A549 (cell line): Measurements from ENCODE around the gene MRPS22. TPM values are rescaled to one million over a fixed set of nuclear protein-coding genes. Genes with fewer than 3 reads are reported as not detected.

Source experiments
- ATAC-seq, 2 experiments: fragments of 200-7000 bp in 1 of 2; fragments of >200 bp in 1 of 2; cut with Nextera tagmentation in 1 of 2; cut with Tn5 transposase in 1 of 2; 3 replicates each; pipeline versions ENCODE4 v1.8.0 to v1.9.1; 2018 to 2020; ENCODE audit warnings: mild to moderate bottlenecking in 1 of 2, moderate library complexity in 1 of 2
- CTCF ChIA-PET: fragments of 300-600 bp; sonication (Branson Sonifier 250); formaldehyde crosslinking; extraction: SDS; loops from one replicate; lab custom pipeline; 2021; ENCODE audit warnings: antibody characterized with exemption, inconsistent platforms; lab: Yijun Ruan, JAX
- POLR2A ChIA-PET: fragments of 350-600 bp; formaldehyde crosslinking; extraction: SDS; loops from one replicate; lab custom pipeline; 2021; ENCODE audit warnings: antibody characterized with exemption, inconsistent platforms; lab: Yijun Ruan, JAX
- DNase-seq, 2 experiments: peaks; one replicate each; pipeline versions ENCODE4 v3.0.0 to v3.0.0-alpha.2; 2011 to 2016; ENCODE audit warnings: low read depth in 1 of 2, low spot score in 1 of 2
- FAIRE-seq: peaks from 2 replicates; lab custom pipeline; 2011; peaks lifted over from hg19 to GRCh38; lab: Jason Lieb, UNC
- H3K27ac ChIP-seq, 2 experiments: fragments of >200 bp; sonication (Bioruptor Twin); formaldehyde crosslinking; 3 replicates each; pipeline ENCODE4 v1.5.1; 2016 to 2017
- H3K4me1 ChIP-seq: fragments of >200 bp; sonication (Bioruptor Twin); formaldehyde crosslinking; 3 replicates; pipeline ENCODE4 v1.6.1; 2016
- H3K4me2 ChIP-seq: fragments of >200 bp; sonication (Bioruptor Twin); formaldehyde crosslinking; 3 replicates; pipeline ENCODE4 v1.6.1; 2016
- H3K4me3 ChIP-seq: fragments of >200 bp; sonication (Bioruptor Twin); formaldehyde crosslinking; 3 replicates; pipeline ENCODE4 v1.5.1; 2016
- H3K9me3 ChIP-seq: fragments of >200 bp; sonication (Bioruptor Twin); formaldehyde crosslinking; 3 replicates; pipeline ENCODE4 v1.6.1; 2016
- BHLHE40 ChIP-seq: IDR thresholded peaks from 2 replicates; pipeline ENCODE4 v1.6.1; 2012; ENCODE audit warnings: low read depth, low read length, inconsistent platforms
- CBX8 ChIP-seq: fragments of 200-600 bp; sonication (generic); IDR thresholded peaks from 2 replicates; pipeline ENCODE4 v1.6.1; 2016
- CEBPB ChIP-seq, 2 experiments: fragments of >200 bp in 1 of 2; sonication (Bioruptor Twin) in 1 of 2; formaldehyde crosslinking in 1 of 2; IDR thresholded peaks; 2 replicates each; pipeline ENCODE4 v1.6.1; 2012 to 2016
- EHF ChIP-seq: fragments of 250-450 bp; sonication (Bioruptor Pico); IDR thresholded peaks from 2 replicates; pipeline ENCODE4 v1.5.0; 2020; ENCODE audit warnings: mild to moderate bottlenecking
- EHMT2 ChIP-seq: fragments of 200-600 bp; sonication (generic); IDR thresholded peaks from 2 replicates; pipeline ENCODE4 v1.6.1; 2016; ENCODE audit warnings: antibody characterized with exemption, low read depth, mild to moderate bottlenecking, moderate library complexity
- ESRRA ChIP-seq: fragments of 150-350 bp; IDR thresholded peaks from 2 replicates; pipeline ENCODE4 v1.6.1; 2014; ENCODE audit warnings: mild to moderate bottlenecking, low read length, borderline replicate concordance
- FOXS1 ChIP-seq: fragments of 250-450 bp; sonication (Bioruptor Pico); IDR thresholded peaks from 2 replicates; pipeline ENCODE4 v1.5.0; 2020; ENCODE audit warnings: mild to moderate bottlenecking, moderate library complexity
- HDAC2 ChIP-seq: fragments of 200-600 bp; sonication (generic); IDR thresholded peaks from 2 replicates; pipeline ENCODE4 v1.6.1; 2016
- HOXB13 ChIP-seq: fragments of 250-450 bp; sonication (Bioruptor Pico); IDR thresholded peaks from 2 replicates; pipeline ENCODE4 v1.5.0; 2020; ENCODE audit warnings: low read depth, mild to moderate bottlenecking, moderate library complexity
- HOXB5 ChIP-seq: fragments of 250-450 bp; sonication (Bioruptor Pico); IDR thresholded peaks from 2 replicates; pipeline ENCODE4 v1.5.0; 2020; ENCODE audit warnings: mild to moderate bottlenecking, moderate library complexity
- NR3C1 ChIP-seq: fragments of >200 bp; sonication (Bioruptor Twin); formaldehyde crosslinking; IDR thresholded peaks from 3 replicates; pipeline ENCODE4 v1.6.1; 2017
- PHF8 ChIP-seq: fragments of 200-600 bp; sonication (generic); IDR thresholded peaks from 2 replicates; pipeline ENCODE4 v1.6.1; 2016; ENCODE audit warnings: low read depth, mild to moderate bottlenecking, antibody characterized with exemption, moderate library complexity, borderline replicate concordance
- RFX5 ChIP-seq: fragments of 450-650 bp; IDR thresholded peaks from 2 replicates; pipeline ENCODE4 v1.7.1; 2014; ENCODE audit warnings: antibody characterized with exemption, mild to moderate bottlenecking, moderate library complexity
- SMC3 ChIP-seq: fragments of >200 bp; sonication (Bioruptor Twin); formaldehyde crosslinking; IDR thresholded peaks from 3 replicates; pipeline ENCODE4 v1.6.1; 2018; ENCODE audit warnings: inconsistent platforms
- WGBS: methylation state at CpG from one replicate; pipeline ENCODE4 v1.1.6; 2017; ENCODE audit errors: missing lambda C conversion rate; 5-methylcytosine and 5-hydroxymethylcytosine counted together
- polyA plus RNA-seq, 4 experiments: library from polyadenylated mRNA; depleted of rRNA in 3 of 4; stranded (reverse); fragments of >200 nt; fragmentation: RNase III in 1 of 4; extraction: RNeasy Plus Mini Kit Qiagen cat#74134 plus additional on column Dnase treatment in 1 of 4; gene quantifications; 2 replicates in 3 of 4; 3 replicates in 1 of 4; pipeline ENCODE4 v1.2.3, GENCODE V29; 2011 to 2017
- TF ChIP-seq, protein P1 (sequence below): fragments of 150-350 bp; IDR thresholded peaks from 2 replicates; pipeline ENCODE4 v1.6.1; 2014; ENCODE audit warnings: low read depth, mild to moderate bottlenecking, low read length
- TF ChIP-seq, protein P2 (sequence below): fragments of >200 bp; sonication (Bioruptor Twin); formaldehyde crosslinking; IDR thresholded peaks from 2 replicates; pipeline ENCODE4 v1.6.1; 2016
- TF ChIP-seq, protein P3 (sequence below): IDR thresholded peaks from 2 replicates; pipeline ENCODE4 v1.6.1; 2012; ENCODE audit warnings: low read depth, borderline replicate concordance
- TF ChIP-seq, protein P4 (sequence below): fragments of 200-600 bp; sonication (generic); IDR thresholded peaks from 2 replicates; pipeline ENCODE4 v1.6.1; 2016; ENCODE audit warnings: antibody characterized with exemption, mild to moderate bottlenecking, moderate library complexity
- TF ChIP-seq, protein P5 (sequence below): fragments of >200 bp; sonication (Bioruptor Twin); formaldehyde crosslinking; IDR thresholded peaks from 3 replicates; pipeline ENCODE4 v1.6.1; 2016

The MRPS22 gene
- polyA plus RNA-seq, 2 of the 4 experiments (the other 2 are of a cell fraction) = 47.3 to 57.3 TPM

DNA sequence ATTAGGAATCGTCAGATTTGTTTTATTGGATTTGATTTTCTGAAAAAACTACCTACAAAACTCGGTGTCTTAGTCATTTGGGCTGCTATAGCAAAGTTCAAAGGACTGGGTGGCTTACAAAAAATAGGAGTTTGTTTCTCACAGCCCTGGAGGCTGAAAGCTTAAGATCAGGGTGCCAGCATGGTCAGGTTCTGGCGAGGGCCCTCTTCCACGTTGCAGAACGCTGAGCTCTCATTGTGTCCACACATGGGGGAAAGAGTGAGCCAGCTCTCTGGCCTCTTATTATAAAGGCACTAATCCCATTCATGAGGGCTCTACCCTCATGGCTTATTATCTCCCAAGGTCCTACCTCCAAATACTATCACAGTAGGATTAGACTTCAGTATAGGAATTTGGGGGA lies 40.6 kb upstream of the MRPS22 start:
- Histone ChIP-seq H3K4me1 (peaks cover 55% of the 10 kb centered on the region), H3K4me2 (peak overlapping the region; percentile 53; the same call in 2 of the 3 replicates), H3K27ac (peak overlapping the region; percentile 71 to 91), H3K4me3 (no peak overlapping the region), H3K9me3 (no peaks in the 10 kb centered on the region)
- ChIA-PET CTCF (interaction anchor here (1.1 to 4.8 kb wide), 5 partner anchors 16 to 380 kb away, joined by 3 to 21 read pairs (median 5); no protein-coding TSS in a partner anchor), POLR2A (no interaction called here)
- FAIRE-seq = no peak
- TF ChIP-seq HOXB13 (CRISPR knock-in tag) (no peak), HOXB5 (CRISPR knock-in tag) (no peak), EHF (no peak), HDAC2 (no peak), ESRRA (no peak), SMC3 (no peak), EHMT2 (no peak), BHLHE40 (no peak), RFX5 (no peak), NR3C1 (no peak), FOXS1 (CRISPR knock-in tag) (no peak), PHF8 (no peak)
- TF ChIP-seq, protein P1, sequence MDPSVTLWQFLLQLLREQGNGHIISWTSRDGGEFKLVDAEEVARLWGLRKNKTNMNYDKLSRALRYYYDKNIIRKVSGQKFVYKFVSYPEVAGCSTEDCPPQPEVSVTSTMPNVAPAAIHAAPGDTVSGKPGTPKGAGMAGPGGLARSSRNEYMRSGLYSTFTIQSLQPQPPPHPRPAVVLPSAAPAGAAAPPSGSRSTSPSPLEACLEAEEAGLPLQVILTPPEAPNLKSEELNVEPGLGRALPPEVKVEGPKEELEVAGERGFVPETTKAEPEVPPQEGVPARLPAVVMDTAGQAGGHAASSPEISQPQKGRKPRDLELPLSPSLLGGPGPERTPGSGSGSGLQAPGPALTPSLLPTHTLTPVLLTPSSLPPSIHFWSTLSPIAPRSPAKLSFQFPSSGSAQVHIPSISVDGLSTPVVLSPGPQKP = no peak
- TF ChIP-seq, protein P2, sequence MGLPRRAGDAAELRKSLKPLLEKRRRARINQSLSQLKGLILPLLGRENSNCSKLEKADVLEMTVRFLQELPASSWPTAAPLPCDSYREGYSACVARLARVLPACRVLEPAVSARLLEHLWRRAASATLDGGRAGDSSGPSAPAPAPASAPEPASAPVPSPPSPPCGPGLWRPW = no peak
- TF ChIP-seq, protein P3, sequence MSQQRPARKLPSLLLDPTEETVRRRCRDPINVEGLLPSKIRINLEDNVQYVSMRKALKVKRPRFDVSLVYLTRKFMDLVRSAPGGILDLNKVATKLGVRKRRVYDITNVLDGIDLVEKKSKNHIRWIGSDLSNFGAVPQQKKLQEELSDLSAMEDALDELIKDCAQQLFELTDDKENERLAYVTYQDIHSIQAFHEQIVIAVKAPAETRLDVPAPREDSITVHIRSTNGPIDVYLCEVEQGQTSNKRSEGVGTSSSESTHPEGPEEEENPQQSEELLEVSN = no peak
- TF ChIP-seq, protein P4, sequence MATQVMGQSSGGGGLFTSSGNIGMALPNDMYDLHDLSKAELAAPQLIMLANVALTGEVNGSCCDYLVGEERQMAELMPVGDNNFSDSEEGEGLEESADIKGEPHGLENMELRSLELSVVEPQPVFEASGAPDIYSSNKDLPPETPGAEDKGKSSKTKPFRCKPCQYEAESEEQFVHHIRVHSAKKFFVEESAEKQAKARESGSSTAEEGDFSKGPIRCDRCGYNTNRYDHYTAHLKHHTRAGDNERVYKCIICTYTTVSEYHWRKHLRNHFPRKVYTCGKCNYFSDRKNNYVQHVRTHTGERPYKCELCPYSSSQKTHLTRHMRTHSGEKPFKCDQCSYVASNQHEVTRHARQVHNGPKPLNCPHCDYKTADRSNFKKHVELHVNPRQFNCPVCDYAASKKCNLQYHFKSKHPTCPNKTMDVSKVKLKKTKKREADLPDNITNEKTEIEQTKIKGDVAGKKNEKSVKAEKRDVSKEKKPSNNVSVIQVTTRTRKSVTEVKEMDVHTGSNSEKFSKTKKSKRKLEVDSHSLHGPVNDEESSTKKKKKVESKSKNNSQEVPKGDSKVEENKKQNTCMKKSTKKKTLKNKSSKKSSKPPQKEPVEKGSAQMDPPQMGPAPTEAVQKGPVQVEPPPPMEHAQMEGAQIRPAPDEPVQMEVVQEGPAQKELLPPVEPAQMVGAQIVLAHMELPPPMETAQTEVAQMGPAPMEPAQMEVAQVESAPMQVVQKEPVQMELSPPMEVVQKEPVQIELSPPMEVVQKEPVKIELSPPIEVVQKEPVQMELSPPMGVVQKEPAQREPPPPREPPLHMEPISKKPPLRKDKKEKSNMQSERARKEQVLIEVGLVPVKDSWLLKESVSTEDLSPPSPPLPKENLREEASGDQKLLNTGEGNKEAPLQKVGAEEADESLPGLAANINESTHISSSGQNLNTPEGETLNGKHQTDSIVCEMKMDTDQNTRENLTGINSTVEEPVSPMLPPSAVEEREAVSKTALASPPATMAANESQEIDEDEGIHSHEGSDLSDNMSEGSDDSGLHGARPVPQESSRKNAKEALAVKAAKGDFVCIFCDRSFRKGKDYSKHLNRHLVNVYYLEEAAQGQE = no peak
- TF ChIP-seq, protein P5, sequence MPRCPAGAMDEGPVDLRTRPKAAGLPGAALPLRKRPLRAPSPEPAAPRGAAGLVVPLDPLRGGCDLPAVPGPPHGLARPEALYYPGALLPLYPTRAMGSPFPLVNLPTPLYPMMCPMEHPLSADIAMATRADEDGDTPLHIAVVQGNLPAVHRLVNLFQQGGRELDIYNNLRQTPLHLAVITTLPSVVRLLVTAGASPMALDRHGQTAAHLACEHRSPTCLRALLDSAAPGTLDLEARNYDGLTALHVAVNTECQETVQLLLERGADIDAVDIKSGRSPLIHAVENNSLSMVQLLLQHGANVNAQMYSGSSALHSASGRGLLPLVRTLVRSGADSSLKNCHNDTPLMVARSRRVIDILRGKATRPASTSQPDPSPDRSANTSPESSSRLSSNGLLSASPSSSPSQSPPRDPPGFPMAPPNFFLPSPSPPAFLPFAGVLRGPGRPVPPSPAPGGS = no peak
- no peak for ATAC-seq
- DNase-seq = no peak
- 85% methylated on average over 5 of the region's 5 CpGs for WGBS

DNA sequence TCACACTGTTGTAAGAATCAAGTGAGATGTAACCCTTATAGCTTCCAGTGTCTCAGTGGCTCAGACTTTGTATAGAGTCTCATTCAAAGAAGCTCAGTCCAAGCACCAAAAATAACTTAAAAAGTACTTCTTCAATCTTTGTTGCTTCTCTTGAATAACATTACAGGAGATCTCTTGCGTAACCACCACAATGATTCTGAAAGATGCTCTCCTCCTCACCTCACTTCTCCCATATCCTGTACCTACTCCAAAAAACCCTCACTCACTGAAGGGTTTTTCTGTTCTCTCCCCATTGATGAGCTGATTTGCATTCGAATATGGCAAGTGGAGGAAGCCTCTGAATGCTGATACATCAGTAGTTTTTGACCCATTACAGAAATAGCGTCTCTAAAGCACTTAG lies 39.4 kb upstream of the MRPS22 start:
- ATAC-seq (no peak), DNase-seq (no peak), FAIRE-seq (no peak)
- H3K4me3 ChIP-seq = no peak overlapping the region
- TF ChIP-seq CBX8 (no peak), CEBPB (IDR thresholded peaks at IDR 0.05) (peak; percentile 29 to 63; a peak in 3 of 4 replicates)
- H3K9me3 ChIP-seq = no peaks in the 10 kb centered on the region
- ChIA-PET POLR2A (no interaction called here), CTCF (interaction anchor here (1.4 to 2.3 kb wide), 3 partner anchors 24 to 381 kb away, joined by 3 to 10 read pairs (median 4); no protein-coding TSS in a partner anchor)
- WGBS = 81% methylated on average over 3 of the region's 3 CpGs
- H3K27ac ChIP-seq = peak overlapping the region in 1 of 2 experiments; percentile 91; a peak in 2 of 6 replicates
- no peak overlapping the region for H3K4me2 ChIP-seq
- peaks cover 58% of the 10 kb centered on the region for H3K4me1 ChIP-seq
